Stimulated activated CD8-positive, alpha-beta memory T cell treated with anti-CD3 and anti-CD28 coated beads, Interleukin-7, amount 100 ng/mL, for 1 hour (primary cell): Measurements from ENCODE around the gene TMEM245.

Source experiments
- DNase-seq, 2 donors: peaks; one replicate each; pipeline ENCODE4 v3.0.0-alpha.2; 2020; ENCODE audit warnings: low read depth in 2 of 2

TMEM245 gene

GRCh38 chr9:109027176-109027575, 92.6 kb downstream of the TMEM245 start:
- no peak for DNase-seq

DNA sequence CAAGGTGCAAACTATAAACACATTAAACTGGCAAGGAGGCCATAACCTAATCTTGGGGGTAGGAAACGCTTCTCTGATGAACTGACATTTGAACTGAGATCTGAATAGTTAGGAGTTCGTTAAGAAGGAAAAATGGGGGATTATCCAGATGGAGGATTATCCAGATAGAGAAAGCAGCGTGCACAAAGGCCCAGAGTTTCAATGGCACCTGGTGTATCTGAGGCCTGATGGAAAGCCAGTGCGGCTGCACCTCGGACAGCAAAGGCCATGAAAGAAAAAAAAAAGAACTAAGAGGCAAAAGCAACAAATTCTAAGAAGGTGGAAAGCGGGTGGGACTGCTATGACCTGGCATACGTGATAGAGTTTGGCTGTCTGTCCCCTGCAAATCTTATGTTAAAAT, 93.4 kb downstream of the TMEM245 start:
- DNase-seq: no peak

DNA sequence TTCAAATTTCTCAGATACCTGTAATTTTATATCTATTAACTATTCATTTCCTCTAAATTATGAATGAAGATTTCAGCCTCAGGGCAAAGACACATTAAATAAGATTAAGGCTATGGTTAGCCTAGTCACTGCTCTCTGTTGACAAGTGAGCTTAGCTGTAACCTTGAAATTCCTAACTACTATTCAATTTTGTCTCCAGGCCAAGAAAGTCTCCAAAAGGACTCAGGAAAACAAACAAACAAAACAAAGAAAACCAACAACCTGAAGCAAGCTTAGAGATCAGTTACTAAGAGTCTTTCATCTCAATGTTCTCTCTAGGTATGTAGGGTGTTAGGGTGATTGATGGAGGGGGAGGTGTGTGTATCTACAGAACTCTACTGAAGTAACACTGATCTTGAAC, 96.9 kb downstream of the TMEM245 start:
- no peak for DNase-seq

DNA sequence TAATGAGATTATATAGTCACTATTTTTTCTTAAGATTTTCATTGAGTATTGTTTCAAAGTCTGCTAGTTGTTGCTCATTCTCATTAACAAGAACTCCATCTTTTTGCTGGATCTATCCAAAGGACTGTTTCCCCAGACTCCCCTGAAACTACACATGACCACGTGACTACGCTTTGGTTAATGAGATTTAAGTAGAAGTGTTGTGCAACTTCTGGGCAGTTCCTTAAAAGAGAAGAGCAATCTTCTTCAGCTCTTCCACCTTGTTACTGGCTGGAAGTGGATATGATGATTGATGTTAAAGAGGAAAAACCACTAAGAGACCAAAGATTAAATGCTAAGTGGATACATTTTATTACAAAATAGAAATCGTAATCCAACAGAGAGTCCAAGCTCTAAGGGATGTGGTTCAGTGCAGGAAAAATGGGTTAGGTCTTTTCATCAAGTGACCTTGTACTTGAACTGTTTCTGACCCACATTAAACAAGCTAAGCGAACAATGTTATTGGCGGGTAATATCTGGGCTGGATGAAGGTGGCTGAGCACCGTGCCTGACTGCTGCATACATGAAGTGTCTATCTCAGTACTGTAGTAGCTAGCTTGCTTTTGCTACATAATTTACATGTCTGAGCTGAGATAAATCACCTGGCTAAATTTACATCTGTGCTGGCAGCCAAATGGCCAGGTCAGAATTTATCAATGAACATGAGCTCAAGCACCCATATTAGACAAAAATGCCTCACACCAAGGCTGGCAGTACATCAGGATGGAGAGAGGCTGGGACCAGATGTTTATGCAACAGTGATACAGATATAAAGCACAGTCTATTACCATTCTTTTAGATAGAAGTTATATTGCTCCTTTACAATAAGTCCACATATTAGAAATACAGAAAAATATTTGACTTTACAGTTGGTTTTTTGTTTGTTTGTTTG, 98.9 kb downstream of the TMEM245 start:
- no peak for DNase-seq

GRCh38 chr9:109020113-109020512, 99.6 kb downstream of the TMEM245 start:
- no peak for DNase-seq

- DNase-seq: no peak
These were observed 100.3 kb downstream of the TMEM245 start for GRCh38 chr9:109019420-109019819.

GRCh38 chr9:109017493-109017892, 102.3 kb downstream of the TMEM245 start:
- no peak for DNase-seq

GRCh38 chr9:109017061-109017460, 102.7 kb downstream of the TMEM245 start:
- DNase-seq: no peak

DNA sequence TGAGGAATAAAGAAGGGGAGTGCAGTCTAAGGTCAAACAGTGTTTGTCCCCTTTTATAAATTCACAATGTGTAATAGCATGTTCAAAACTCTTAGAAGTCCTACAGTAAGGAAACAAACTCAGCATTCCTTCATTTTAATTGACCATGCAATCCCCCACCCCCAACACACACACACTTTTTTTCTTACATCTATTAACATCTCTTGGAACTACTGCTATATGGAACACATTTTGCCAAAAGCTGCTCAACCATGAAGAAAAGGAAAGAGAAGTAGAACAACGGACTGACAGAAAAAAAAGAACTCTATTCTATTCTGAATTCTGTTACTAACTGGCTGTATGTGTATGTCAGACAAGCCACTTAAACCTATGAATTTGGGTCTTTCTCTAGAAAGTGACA, 103.6 kb downstream of the TMEM245 start:
- DNase-seq: no peak

DNA sequence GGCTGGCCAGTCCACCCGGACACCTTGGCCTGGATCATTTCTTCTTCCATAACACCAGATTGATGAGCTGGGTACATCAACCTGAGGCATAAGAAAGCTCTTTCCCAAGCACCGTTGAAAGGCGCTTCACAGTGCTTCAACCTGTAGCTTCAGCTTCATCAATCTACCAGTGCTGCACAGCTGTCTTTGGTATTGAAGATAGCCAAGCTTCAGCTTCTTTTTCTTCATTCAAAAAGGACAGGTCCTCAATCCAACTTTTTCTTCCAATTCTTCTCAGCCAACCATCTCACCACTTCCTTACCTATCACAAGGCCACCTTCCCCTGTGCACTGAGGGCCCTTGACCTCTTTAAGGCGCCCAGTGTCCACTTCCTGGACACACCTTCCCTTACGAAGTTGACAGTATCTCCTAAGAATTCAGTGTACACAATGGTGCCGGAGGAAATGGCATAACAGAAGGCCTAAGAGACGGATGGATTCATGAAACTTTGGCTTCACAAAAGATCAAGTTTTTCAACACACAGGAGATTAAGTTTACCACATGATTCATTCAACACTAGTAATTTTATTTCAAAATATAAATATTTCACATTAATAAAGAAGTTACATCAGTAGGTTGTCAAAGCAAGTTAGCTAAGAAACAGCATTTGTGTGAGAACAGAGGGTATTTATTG, 105.0 kb downstream of the TMEM245 start:
- DNase-seq: no peak

DNA sequence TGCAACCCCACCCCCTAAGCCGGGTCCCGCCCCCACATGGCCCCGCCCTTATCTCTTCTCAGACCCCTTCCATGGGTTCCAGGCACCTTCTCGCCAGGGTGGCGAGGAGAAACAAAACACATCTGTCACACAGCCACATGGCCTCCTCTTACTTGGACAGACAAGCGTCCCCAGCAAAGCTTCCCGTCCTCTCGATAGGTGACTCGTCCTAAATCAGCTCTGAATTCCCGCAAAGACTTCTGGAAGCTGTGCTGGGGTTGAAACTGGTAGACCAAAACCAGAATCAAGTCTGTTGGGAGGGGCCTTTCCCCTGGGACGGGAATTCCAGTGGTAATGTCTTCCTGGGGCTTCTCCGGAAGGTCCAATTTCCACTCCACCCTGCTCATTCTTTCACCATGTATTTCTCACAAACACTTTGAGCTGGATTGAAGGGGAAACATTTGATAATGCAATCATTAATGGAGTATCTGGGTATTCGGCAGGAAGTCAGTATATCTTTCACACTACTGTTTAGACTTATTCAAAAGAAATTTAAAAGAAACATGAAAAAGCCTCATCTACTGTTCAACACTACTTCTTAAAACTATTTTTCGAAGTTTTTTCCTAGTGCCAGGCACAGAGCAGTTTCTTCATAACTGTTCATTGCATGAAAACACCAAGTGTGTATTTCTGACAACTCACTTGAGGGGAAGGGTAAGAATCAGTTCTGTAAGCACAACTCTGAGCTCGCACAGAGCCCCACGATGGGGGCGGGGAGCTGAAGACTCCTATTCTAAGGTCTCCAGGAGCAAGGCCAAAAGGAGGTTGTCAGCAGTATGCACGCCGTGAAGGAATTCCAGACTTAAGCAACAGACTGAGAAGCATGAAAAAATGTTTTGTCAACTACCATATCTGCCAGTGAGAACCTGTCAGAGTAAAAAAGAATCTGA, 105.8 kb downstream of the TMEM245 start:
- DNase-seq: no peak

- peak; percentile 72 to 76 for DNase-seq
These were observed 106.7 kb downstream of the TMEM245 start, which contains the start of gene CTNNAL1 for GRCh38 chr9:109012876-109013678. Gene CTNNAL1, minus strand, starts transcription at chr9:109013499. Its CDS starts 57 bp downstream, at chr9:109013442.

GRCh38 chr9:109012009-109012875, 107.5 kb downstream of the TMEM245 start:
- peak in 1 of 2 donors; percentile 9 for DNase-seq

DNA sequence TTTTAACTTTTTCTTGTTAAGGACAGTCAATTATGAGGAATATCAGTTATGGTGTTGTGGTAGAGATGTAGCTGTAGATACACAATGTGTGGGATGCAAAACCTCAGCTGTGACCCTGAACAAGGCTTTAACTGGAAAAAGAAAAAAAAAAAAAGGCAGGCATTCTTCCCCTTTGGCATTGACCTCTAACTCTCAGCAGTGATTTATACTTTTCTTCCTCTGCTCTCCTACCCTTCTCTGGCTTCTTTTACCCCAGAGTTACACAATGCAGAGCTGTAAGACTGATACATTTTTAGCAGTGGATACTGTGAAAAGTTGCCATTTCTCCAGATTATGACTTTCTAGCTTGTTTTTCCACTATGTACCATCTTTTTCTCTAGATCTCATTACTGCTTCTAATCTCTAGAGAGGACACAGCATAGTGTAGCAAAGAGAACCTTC, 108.5 kb downstream of the TMEM245 start:
- no peak for DNase-seq

DNA sequence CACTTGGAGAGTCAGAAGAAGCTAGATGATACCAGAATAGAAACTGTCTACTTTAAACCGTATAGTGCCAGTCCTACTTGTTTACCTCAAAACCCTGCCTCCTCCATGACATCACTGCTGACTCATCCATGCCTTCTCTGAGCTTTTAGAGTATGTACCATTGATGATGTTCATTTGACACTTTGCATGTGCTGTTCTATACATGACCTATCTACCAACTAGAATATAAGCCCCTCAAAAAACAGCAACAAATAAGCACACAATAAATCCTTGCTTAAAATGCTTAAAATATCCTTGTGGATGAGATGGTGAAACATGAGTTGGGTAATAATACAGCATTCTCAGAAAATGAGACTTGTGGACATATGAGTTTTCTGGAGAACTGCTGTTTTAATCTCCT, 109.0 kb downstream of the TMEM245 start:
- DNase-seq: peak in 1 of 2 donors; percentile 30

GRCh38 chr9:109005678-109006077, 114.1 kb downstream of the TMEM245 start:
- no peak for DNase-seq

DNA sequence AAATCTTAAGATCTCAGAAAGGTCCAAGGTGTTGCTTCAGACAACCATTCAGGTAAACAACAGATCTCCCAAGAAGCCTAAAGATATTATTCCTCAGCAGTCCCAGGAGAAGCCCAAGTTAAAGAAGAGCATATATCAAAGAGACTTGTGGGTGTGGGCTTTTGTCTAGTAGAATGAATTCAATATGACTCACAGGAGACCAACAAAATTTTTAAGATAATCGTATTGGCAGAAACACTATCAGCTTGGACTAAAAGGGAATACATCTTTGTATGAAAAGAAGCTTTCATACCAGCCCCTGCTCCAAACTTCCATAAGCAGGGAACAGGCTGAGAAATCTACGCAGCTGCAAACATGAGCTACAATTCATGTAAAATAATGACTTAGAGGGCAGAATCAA, 116.6 kb downstream of the TMEM245 start:
- DNase-seq: no peak

DNA sequence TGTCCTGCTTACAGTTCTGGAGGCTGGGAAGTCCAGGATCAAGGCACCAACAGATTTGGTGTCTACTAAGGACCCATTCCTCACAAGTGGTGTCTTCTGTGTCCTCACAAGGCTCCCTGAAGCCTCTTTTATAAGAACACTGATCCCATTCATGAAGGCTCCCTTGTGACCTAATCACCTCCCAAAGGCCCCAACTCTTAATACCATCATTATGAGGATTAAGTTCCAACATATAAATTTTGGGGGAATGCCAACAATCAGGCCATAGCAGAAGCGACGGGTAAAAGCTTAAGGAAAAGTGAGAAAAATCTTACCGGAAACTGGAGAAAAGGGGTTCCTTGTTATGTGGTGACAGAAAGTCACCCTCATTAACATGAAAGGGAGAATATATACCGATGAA, 117.6 kb downstream of the TMEM245 start:
- no peak for DNase-seq

DNA sequence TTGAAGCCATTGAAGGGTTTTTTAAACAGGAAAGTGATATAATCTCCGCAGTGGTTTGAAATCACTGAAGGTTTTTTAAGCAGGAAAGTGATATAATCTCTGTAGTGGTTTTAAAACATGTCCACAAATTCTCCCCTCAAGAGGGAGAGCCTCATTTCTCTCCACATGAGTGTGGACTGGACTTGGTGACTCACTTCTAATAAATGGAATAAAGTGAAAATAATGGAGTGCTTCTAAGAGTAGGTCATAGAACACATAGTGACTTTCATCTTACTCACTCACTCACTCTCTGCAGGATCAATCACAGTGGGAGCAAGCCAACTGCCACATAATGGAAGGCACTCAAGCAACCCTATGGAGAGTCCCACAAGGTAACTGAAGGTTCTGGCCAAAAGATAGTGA, 118.5 kb downstream of the TMEM245 start:
- no peak for DNase-seq

- no peak for DNase-seq
These were observed 122.6 kb downstream of the TMEM245 start for GRCh38 chr9:108997112-108997511.
